ENCODE data around the gene NAT9. TPM values are rescaled to one million over a fixed set of nuclear protein-coding genes. Genes with fewer than 3 reads are reported as not detected.

NAT9 gene
- total and polyA plus RNA-seq, 2 donors (not counting 1 experiment from before 2014, with no cell fraction given), result 66.6 to 73.6 TPM

GRCh38 chr17:74761931-74762330 lies 14.2 kb downstream of the NAT9 start:
- H4K20me1 ChIP-seq (ENCODE audit: control insufficient read depth, insufficient read depth, low read length, poor library complexity, severe bottlenecking), result peaks cover 81% of the 10 kb centered on the region
- 98% methylated on average over 9 of the region's 11 CpGs for WGBS (ENCODE audit: insufficient coverage)
- H3K27me3 ChIP-seq (replicated peaks in 1 of 4; ENCODE audit: control extremely low read depth in 1 of 4, control insufficient read depth in 3 of 4, insufficient read depth in 4 of 4, low read length in 3 of 4), result no peaks in the 10 kb centered on the region
- intact Hi-C loops (cut with micrococcal nuclease), result no loop called here
- no peak for DNase-seq
- Mint-ChIP-seq H3K9me3 (ENCODE audit: insufficient read depth) (no peaks in the 10 kb centered on the region), H3K4me3 (no peak overlapping the region), H3K27me3 (no peaks in the 10 kb centered on the region), H3K27ac (no peak overlapping the region), H3K4me1 (peaks cover 30% of the 10 kb centered on the region)
- peaks cover 33 to 38% of the 10 kb centered on the region in 2 donors for H3K4me1 ChIP-seq (ENCODE audit: control insufficient read depth in 2 of 2, insufficient read depth in 2 of 2, low read length in 2 of 2)
- peaks cover 50% of the 10 kb centered on the region for H3K79me2 ChIP-seq (ENCODE audit: control insufficient read depth, insufficient read depth, low read length)
- H2AFZ ChIP-seq (ENCODE audit: insufficient read depth, low read depth, low read length, poor library complexity, severe bottlenecking), result no peak overlapping the region
- no peak overlapping the region for H3K4me2 ChIP-seq (replicated peaks; ENCODE audit: low read depth, low read length, poor library complexity, severe bottlenecking)
- ChIA-PET CTCF (interaction anchor here (0.8 to 7.3 kb wide), 4 partner anchors 9 to 105 kb away, joined by 3 to 36 read pairs (median 20); no protein-coding TSS in a partner anchor), POLR2A (interaction anchor here (0.6 kb wide), 1 partner anchor 83 kb away, joined by 5 read pairs; no protein-coding TSS in a partner anchor)
- no peak overlapping the region for H3K27ac ChIP-seq (ENCODE audit: low read length in 2 of 2)
- ATAC-seq (ENCODE audit: low read depth), result no peak
- H3K36me3 ChIP-seq (replicated peaks in 1 of 2; ENCODE audit: control extremely low read depth in 1 of 2, control insufficient read depth in 1 of 2, extremely low read depth in 1 of 2, insufficient read depth in 2 of 2, low read length in 1 of 2), result peaks cover 0 to 24% of the 10 kb centered on the region in 2 experiments
- no peaks in the 10 kb centered on the region for H3K9me3 ChIP-seq (ENCODE audit: control extremely low read depth in 1 of 3, control insufficient read depth in 2 of 3, insufficient read depth in 1 of 3, low read length in 2 of 3)
- TF ChIP-seq, protein P1, sequence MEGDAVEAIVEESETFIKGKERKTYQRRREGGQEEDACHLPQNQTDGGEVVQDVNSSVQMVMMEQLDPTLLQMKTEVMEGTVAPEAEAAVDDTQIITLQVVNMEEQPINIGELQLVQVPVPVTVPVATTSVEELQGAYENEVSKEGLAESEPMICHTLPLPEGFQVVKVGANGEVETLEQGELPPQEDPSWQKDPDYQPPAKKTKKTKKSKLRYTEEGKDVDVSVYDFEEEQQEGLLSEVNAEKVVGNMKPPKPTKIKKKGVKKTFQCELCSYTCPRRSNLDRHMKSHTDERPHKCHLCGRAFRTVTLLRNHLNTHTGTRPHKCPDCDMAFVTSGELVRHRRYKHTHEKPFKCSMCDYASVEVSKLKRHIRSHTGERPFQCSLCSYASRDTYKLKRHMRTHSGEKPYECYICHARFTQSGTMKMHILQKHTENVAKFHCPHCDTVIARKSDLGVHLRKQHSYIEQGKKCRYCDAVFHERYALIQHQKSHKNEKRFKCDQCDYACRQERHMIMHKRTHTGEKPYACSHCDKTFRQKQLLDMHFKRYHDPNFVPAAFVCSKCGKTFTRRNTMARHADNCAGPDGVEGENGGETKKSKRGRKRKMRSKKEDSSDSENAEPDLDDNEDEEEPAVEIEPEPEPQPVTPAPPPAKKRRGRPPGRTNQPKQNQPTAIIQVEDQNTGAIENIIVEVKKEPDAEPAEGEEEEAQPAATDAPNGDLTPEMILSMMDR (IDR thresholded peaks at IDR 0.05), result no peak
- TF ChIP-seq EZH2 (IDR thresholded peaks at IDR 0.05; ENCODE audit: borderline replicate concordance, insufficient read depth, low read depth, low read length, poor library complexity, severe bottlenecking), result no peak
- no peak overlapping the region for H3K9ac ChIP-seq (ENCODE audit: low read length)
- no peak overlapping the region for H3K4me3 ChIP-seq (ENCODE audit: control extremely low read depth in 1 of 5, extremely low read depth in 1 of 5, insufficient read depth in 1 of 5, low read depth in 2 of 5, low read length in 4 of 5)

DNA sequence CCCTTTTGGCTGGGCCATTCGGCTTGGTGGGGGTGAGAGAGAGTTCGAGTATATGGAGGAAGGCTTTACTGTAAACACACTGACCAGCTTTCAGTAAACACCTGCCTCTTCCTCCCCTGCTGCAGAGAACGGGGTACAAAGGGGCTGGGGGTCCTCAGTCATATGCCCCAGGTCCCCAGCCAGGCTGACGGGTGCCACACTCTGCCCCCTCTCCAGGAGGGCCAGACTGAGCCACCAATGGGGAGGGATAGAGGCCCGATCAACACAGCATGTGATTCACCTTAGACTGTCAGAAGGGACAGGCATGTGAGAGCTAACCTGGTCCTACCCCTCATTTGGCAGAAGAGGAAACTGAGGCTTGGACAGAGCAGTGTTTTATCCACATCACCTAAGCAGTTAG lies 14.7 kb downstream of the NAT9 start:
- DNase-seq (no peak), ATAC-seq (ENCODE audit: low read depth) (no peak)
- H3K27ac Mint-ChIP-seq, result no peak overlapping the region
- ChIA-PET POLR2A (interaction anchor here (0.6 kb wide), 1 partner anchor 84 kb away, joined by 5 read pairs; no protein-coding TSS in a partner anchor), CTCF (interaction anchor here (0.8 to 7.3 kb wide), 5 partner anchors 10 to 104 kb away, joined by 3 to 36 read pairs (median 18); partner anchors contain the start of gene RAB37)
- intact Hi-C loops (cut with micrococcal nuclease), result no loop called here
- peaks cover 34 to 42% of the 10 kb centered on the region in 2 donors for H3K4me1 ChIP-seq (ENCODE audit: control insufficient read depth in 2 of 2, insufficient read depth in 2 of 2, low read length in 2 of 2)
- TF ChIP-seq EZH2 (IDR thresholded peaks at IDR 0.05; ENCODE audit: borderline replicate concordance, insufficient read depth, low read depth, low read length, poor library complexity, severe bottlenecking), result no peak
- TF ChIP-seq, protein P1 (IDR thresholded peaks at IDR 0.05), result no peak
- H3K9me3 ChIP-seq (ENCODE audit: control extremely low read depth in 1 of 3, control insufficient read depth in 2 of 3, insufficient read depth in 1 of 3, low read length in 2 of 3), result no peaks in the 10 kb centered on the region
- peaks cover 55% of the 10 kb centered on the region for H3K79me2 ChIP-seq (ENCODE audit: control insufficient read depth, insufficient read depth, low read length)
- H3K4me2 ChIP-seq (replicated peaks; ENCODE audit: low read depth, low read length, poor library complexity, severe bottlenecking), result no peak overlapping the region
- H3K9me3 Mint-ChIP-seq (ENCODE audit: insufficient read depth), result no peaks in the 10 kb centered on the region
- peaks cover 35% of the 10 kb centered on the region for H3K4me1 Mint-ChIP-seq
- H3K27me3 ChIP-seq (replicated peaks in 1 of 4; ENCODE audit: control extremely low read depth in 1 of 4, control insufficient read depth in 3 of 4, insufficient read depth in 4 of 4, low read length in 3 of 4), result no peaks in the 10 kb centered on the region
- WGBS (ENCODE audit: insufficient coverage), result 100% methylated on average over 3 of the region's 5 CpGs
- H3K27me3 Mint-ChIP-seq, result no peaks in the 10 kb centered on the region
- H3K9ac ChIP-seq (ENCODE audit: low read length), result no peak overlapping the region
- peaks cover 0 to 21% of the 10 kb centered on the region in 2 experiments for H3K36me3 ChIP-seq (replicated peaks in 1 of 2; ENCODE audit: control extremely low read depth in 1 of 2, control insufficient read depth in 1 of 2, extremely low read depth in 1 of 2, insufficient read depth in 2 of 2, low read length in 1 of 2)
- no peak overlapping the region for H2AFZ ChIP-seq (ENCODE audit: insufficient read depth, low read depth, low read length, poor library complexity, severe bottlenecking)
- no peak overlapping the region for H3K4me3 Mint-ChIP-seq
- H4K20me1 ChIP-seq (ENCODE audit: control insufficient read depth, insufficient read depth, low read length, poor library complexity, severe bottlenecking), result peaks cover 86% of the 10 kb centered on the region
- no peak overlapping the region for H3K4me3 ChIP-seq (ENCODE audit: control extremely low read depth in 1 of 5, extremely low read depth in 1 of 5, insufficient read depth in 1 of 5, low read depth in 2 of 5, low read length in 4 of 5)
- no peak overlapping the region for H3K27ac ChIP-seq (ENCODE audit: low read length in 2 of 2)

Data from B cell (primary cell).